ENCODE results near the gene ANAPC13. TPM values are rescaled to one million over a fixed set of nuclear protein-coding genes. Genes with fewer than 3 reads are reported as not detected.

ANAPC13 gene
- total and polyA plus RNA-seq, 12 donors: 25.7 to 119 (median 81.2) TPM

- 88% methylated on average over 4 of the region's 4 CpGs for WGBS, 2 donors
- Histone ChIP-seq H3K36me3 (no peaks in the 10 kb centered on the region), H3K4me1 (peaks cover 3 to 29% (median 19%) of the 10 kb centered on the region in 9 donors), H3K4me3 (no peak overlapping the region), H3K9me3 (no peaks in the 10 kb centered on the region), H3K27me3 (no peaks in the 10 kb centered on the region), H3K27ac (no peak overlapping the region)
- TF ChIP-seq CTCF (IDR thresholded peaks at IDR 0.05): no peak
- intact Hi-C loops (cut with DNase I): no loop called here
- no peak for ATAC-seq
- DNase-seq: no peak
Measured at GRCh38 chr3:134468519-134468918, 17.3 kb downstream of the ANAPC13 start.

- peaks cover 8 to 41% (median 26%) of the 10 kb centered on the region in 9 donors for H3K4me1 ChIP-seq
- no peak overlapping the region for H3K4me3 ChIP-seq
- no peaks in the 10 kb centered on the region for H3K36me3 ChIP-seq
- H3K27ac ChIP-seq: no peak overlapping the region
- DNase-seq: no peak
- no peak for TF ChIP-seq CTCF (IDR thresholded peaks at IDR 0.05)
- H3K9me3 ChIP-seq: no peaks in the 10 kb centered on the region
- 83 to 92% methylated on average over 1 of the region's 1 CpG for WGBS, 2 donors
- intact Hi-C loops (cut with DNase I): loop anchor here in 1 of 10 donors (2.0 kb wide), 1 partner anchor 88 kb away; no protein-coding TSS in a partner anchor
- no peaks in the 10 kb centered on the region for H3K27me3 ChIP-seq
- no peak for ATAC-seq
Measured at GRCh38 chr3:134466331-134466730, 19.5 kb downstream of the ANAPC13 start.

GRCh38 chr3:134464689-134465365, 21.0 kb downstream of the ANAPC13 start:
- peak overlapping the region; percentile 37 to 82 (median 64) for H3K27ac ChIP-seq
- no peaks in the 10 kb centered on the region for H3K36me3 ChIP-seq
- H3K9me3 ChIP-seq: no peaks in the 10 kb centered on the region
- H3K27me3 ChIP-seq: no peaks in the 10 kb centered on the region
- peak in 4 of 8 donors; percentile 4 to 23 (median 20) for ATAC-seq
- no peak for DNase-seq
- peaks cover 8 to 51% (median 35%) of the 10 kb centered on the region in 9 donors for H3K4me1 ChIP-seq
- 66 to 70% methylated on average over 8 of the region's 8 CpGs for WGBS, 2 donors
- TF ChIP-seq CTCF (IDR thresholded peaks at IDR 0.05): no peak
- intact Hi-C loops (cut with DNase I): no loop called here
- H3K4me3 ChIP-seq: no peak overlapping the region

GRCh38 chr3:134464064-134464688, 21.6 kb downstream of the ANAPC13 start:
- peaks cover 8 to 51% (median 35%) of the 10 kb centered on the region in 9 donors for H3K4me1 ChIP-seq

More at GRCh38 chr3:134464064-134464688, 21.6 kb downstream of the ANAPC13 start:
- Histone ChIP-seq H3K36me3 (no peaks in the 10 kb centered on the region), H3K27ac (peak overlapping the region; percentile 37 to 83 (median 70)), H3K4me3 (no peak overlapping the region), H3K9me3 (no peaks in the 10 kb centered on the region), H3K27me3 (no peaks in the 10 kb centered on the region)
- TF ChIP-seq CTCF (IDR thresholded peaks at IDR 0.05): no peak
- ATAC-seq (peak; percentile 59 to 84 (median 80)), DNase-seq (peak; percentile 70 to 73)
- intact Hi-C loops (cut with DNase I): no loop called here
- 52 to 60% methylated on average over 13 of the region's 13 CpGs for WGBS, 2 donors

All from heart right ventricle (tissue), 16 donors.